ENCODE data around the gene SV2A.
"Not testable (repeated sequence)": the region's sequence is repeated elsewhere in the genome, so short reads cannot be mapped to it uniquely, and the experiment has no call there.

Gene SV2A

GRCh38 chr1:149860271-149860670 is 57.4 kb downstream of the SV2A start:
- H3K27me3 ChIP-seq (ENCODE audit: insufficient read depth, low read length); H3K36me3 ChIP-seq (ENCODE audit: insufficient read depth, low read depth, low read length); H3K4me3 ChIP-seq (ENCODE audit: low read length); H3K9me3 ChIP-seq (ENCODE audit: insufficient read depth, low read depth, low read length); H3K9ac ChIP-seq (ENCODE audit: low read depth, low read length); H3K4me1 ChIP-seq (ENCODE audit: insufficient read depth, low read length); H3K27ac ChIP-seq (ENCODE audit: low read length): not testable (repeated sequence)
